H9 (cell line): ENCODE data around the gene NUTM2B. TPM values are rescaled to one million over a fixed set of nuclear protein-coding genes. Genes with fewer than 3 reads are reported as not detected.
"Not testable (repeated sequence)": the region's sequence is repeated elsewhere in the genome, so short reads cannot be mapped to it uniquely, and the experiment has no call there.

ENCODE experiments used
- DNase-seq: peaks from one replicate; pipeline ENCODE4 v3.0.0-alpha.2; 2017
- H2AFZ ChIP-seq: one replicate; pipeline ENCODE4 v1.6.1; 2013; ENCODE audit warnings: mild to moderate bottlenecking, low read length, control low read depth, moderate library complexity
- H2AK5ac ChIP-seq: 2 replicates; pipeline ENCODE4 v1.6.1; 2013; ENCODE audit warnings: low read length, control low read depth, mixed read lengths; ENCODE audit not compliant: insufficient read length
- H2BK120ac ChIP-seq: one replicate; pipeline ENCODE4 v1.6.1; 2013; ENCODE audit warnings: low read depth, mild to moderate bottlenecking, low read length, control low read depth, inconsistent platforms; ENCODE audit not compliant: poor library complexity, severe bottlenecking
- H2BK12ac ChIP-seq: 2 replicates; pipeline ENCODE4 v1.6.1; 2013; ENCODE audit warnings: low read length, control low read depth, mixed read lengths, low read depth; ENCODE audit not compliant: insufficient read length
- H2BK15ac ChIP-seq: 2 replicates; pipeline ENCODE4 v1.6.1; 2013; ENCODE audit warnings: low read depth, low read length, control low read depth
- H2BK20ac ChIP-seq: one replicate; pipeline ENCODE4 v1.6.1; 2013; ENCODE audit warnings: low read depth, mild to moderate bottlenecking, low read length, control low read depth, inconsistent platforms; ENCODE audit not compliant: poor library complexity, severe bottlenecking
- H2BK5ac ChIP-seq: 2 replicates; pipeline ENCODE4 v1.6.1; 2013; ENCODE audit warnings: low read length, control low read depth, mixed read lengths; ENCODE audit not compliant: insufficient read length
- H3K14ac ChIP-seq: 2 replicates; pipeline ENCODE4 v1.6.1; 2013; ENCODE audit warnings: low read length, control low read depth; ENCODE audit not compliant: insufficient read depth
- H3K18ac ChIP-seq: 2 replicates; pipeline ENCODE4 v1.6.1; 2013; ENCODE audit warnings: low read depth, mild to moderate bottlenecking, mixed read lengths, low read length, control low read depth; ENCODE audit not compliant: insufficient read length
- H3K23ac ChIP-seq: 2 replicates; pipeline ENCODE4 v1.6.1; 2013; ENCODE audit warnings: low read length, control low read depth, mixed read lengths, low read depth; ENCODE audit not compliant: insufficient read length
- H3K23me2 ChIP-seq: 2 replicates; pipeline ENCODE4 v1.6.1; 2013; ENCODE audit warnings: low read depth, mild to moderate bottlenecking, mixed read lengths, low read length, control low read depth; ENCODE audit not compliant: insufficient read length, poor library complexity, severe bottlenecking
- H3K27ac ChIP-seq: 2 replicates; pipeline ENCODE4 v1.5.1; 2013; ENCODE audit warnings: low read length, control low read depth, mixed read lengths, low read depth; ENCODE audit not compliant: insufficient read length
- H3K27me3 ChIP-seq: 2 replicates; pipeline ENCODE4 v1.6.1; 2013; ENCODE audit warnings: low read length, control low read depth, inconsistent platforms; ENCODE audit not compliant: insufficient read depth
- H3K4ac ChIP-seq: 2 replicates; pipeline ENCODE4 v1.6.1; 2013; ENCODE audit warnings: low read depth, mild to moderate bottlenecking, control low read depth, inconsistent platforms, low read length, moderate library complexity
- H3K4me1 ChIP-seq: 2 replicates; pipeline ENCODE4 v1.6.1; 2013; ENCODE audit warnings: low read length, control low read depth, inconsistent platforms; ENCODE audit not compliant: insufficient read depth
- H3K4me2 ChIP-seq: 2 replicates; pipeline ENCODE4 v1.6.1; 2013; ENCODE audit warnings: low read length, control low read depth, mixed read lengths; ENCODE audit not compliant: insufficient read length, insufficient read depth
- H3K56ac ChIP-seq: 2 replicates; pipeline ENCODE4 v1.6.1; 2013; ENCODE audit warnings: low read depth, mild to moderate bottlenecking, mixed read lengths, low read length, control low read depth; ENCODE audit not compliant: insufficient read length
- H3K79me1 ChIP-seq: 2 replicates; pipeline ENCODE4 v1.6.1; 2013; ENCODE audit warnings: low read depth, mild to moderate bottlenecking, moderate library complexity, low read length, control low read depth, inconsistent platforms; ENCODE audit not compliant: insufficient read depth, poor library complexity, severe bottlenecking
- H3K79me2 ChIP-seq: 2 replicates; pipeline ENCODE4 v1.6.1; 2013; ENCODE audit warnings: low read length, control low read depth, inconsistent platforms; ENCODE audit not compliant: insufficient read depth
- H3K9ac ChIP-seq: 2 replicates; pipeline ENCODE4 v1.6.1; 2013; ENCODE audit warnings: low read length, control low read depth, mixed read lengths; ENCODE audit not compliant: insufficient read length; ENCODE audit errors: extremely low read depth
- H3K9me3 ChIP-seq: one replicate; pipeline ENCODE4 v1.6.1; 2013; ENCODE audit warnings: low read depth, low read length, inconsistent platforms; ENCODE audit not compliant: control insufficient read depth
- H3T11ph ChIP-seq: one replicate; pipeline ENCODE4 v1.6.1; 2013; ENCODE audit warnings: mild to moderate bottlenecking, low read length, control low read depth, inconsistent platforms
- H4K20me1 ChIP-seq: one replicate; pipeline ENCODE4 v1.6.1; 2013; ENCODE audit not compliant: control insufficient read depth, insufficient read length, insufficient read depth
- H4K5ac ChIP-seq: 2 replicates; pipeline ENCODE4 v1.6.1; 2013; ENCODE audit warnings: low read depth, mild to moderate bottlenecking, mixed read lengths, low read length, control low read depth; ENCODE audit not compliant: insufficient read length
- H4K8ac ChIP-seq: replicated peaks from 2 replicates; pipeline ENCODE4 v1.6.1; 2013; ENCODE audit warnings: low read length, control low read depth, mixed read lengths, low read depth; ENCODE audit not compliant: insufficient read length
- H4K91ac ChIP-seq: 2 replicates; pipeline ENCODE4 v1.6.1; 2013; ENCODE audit warnings: low read depth, mild to moderate bottlenecking, moderate library complexity, mixed read lengths, low read length, control low read depth; ENCODE audit not compliant: insufficient read length
- H3K27ac Mint-ChIP-seq, 3 experiments: 2 replicates in 2 of 3; 3 replicates in 1 of 3; pipeline ENCODE4 v1.8.0; 2020 to 2021; ENCODE audit warnings: mixed read lengths in 3 of 3, mild to moderate bottlenecking in 1 of 3, moderate library complexity in 1 of 3
- H3K27me3 Mint-ChIP-seq: 2 replicates; pipeline ENCODE4 v1.8.0; 2021; ENCODE audit warnings: low read depth, mild to moderate bottlenecking, moderate library complexity, mixed read lengths
- H3K36me3 Mint-ChIP-seq, 3 experiments: 2 replicates in 2 of 3; 3 replicates in 1 of 3; pipeline ENCODE4 v1.8.0; 2020 to 2021; ENCODE audit warnings: low read depth in 3 of 3, mixed read lengths in 3 of 3; ENCODE audit not compliant: insufficient read depth in 1 of 3
- H3K4me1 Mint-ChIP-seq, 2 experiments: 2 replicates each; pipeline ENCODE4 v1.8.0; 2020; ENCODE audit warnings: mixed read lengths in 2 of 2
- H3K4me3 Mint-ChIP-seq, 2 experiments: 2 replicates in 1 of 2; 3 replicates in 1 of 2; pipeline ENCODE4 v1.8.0; 2020 to 2021; ENCODE audit warnings: mild to moderate bottlenecking in 2 of 2, mixed read lengths in 2 of 2, moderate library complexity in 1 of 2
- H3K9me3 Mint-ChIP-seq, 2 experiments: 2 replicates in 1 of 2; 3 replicates in 1 of 2; pipeline ENCODE4 v1.8.0; 2020; ENCODE audit warnings: mild to moderate bottlenecking in 2 of 2, mixed read lengths in 2 of 2, moderate library complexity in 1 of 2
- WGBS: extraction: QIAGEN DNeasy Blood & Tissue Kit; methylation state at CpG from one replicate; pipeline ENCODE4 v1.1.7; 2013; ENCODE audit warnings: missing lambda C conversion rate, low lambda C conversion rate, mixed read lengths; ENCODE audit not compliant: insufficient read length; ENCODE audit errors: extremely low coverage; 5-methylcytosine and 5-hydroxymethylcytosine counted together
- total RNA-seq: library from RNA; stranded (reverse); gene quantifications from 2 replicates; pipeline ENCODE4 v1.2.1, GENCODE V29; 2021

Gene NUTM2B
- total RNA-seq, 1 experiment from 2014 or later = 0.46 TPM

DNA sequence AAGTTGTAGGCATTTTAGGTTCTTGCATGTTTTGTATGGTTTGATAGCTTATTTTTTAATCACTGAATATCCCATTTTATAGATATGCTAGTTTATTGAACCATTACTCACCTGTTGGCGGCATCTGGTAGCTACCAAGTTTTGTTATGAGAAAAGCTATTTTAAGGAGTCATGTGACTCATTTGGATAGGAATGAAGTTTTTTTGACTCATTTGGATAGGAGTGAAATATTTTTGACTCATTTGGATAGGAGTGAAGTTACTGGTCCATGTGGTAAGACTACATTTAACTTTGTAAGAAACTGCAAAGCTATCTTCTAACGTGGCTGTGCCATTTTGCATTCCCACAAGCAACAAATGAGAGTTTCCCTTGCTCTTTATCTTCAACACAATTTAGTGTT is 28.1 kb upstream of the NUTM2B start:
- not testable (repeated sequence) for H3K27ac Mint-ChIP-seq, H3K9me3 ChIP-seq, H3K56ac ChIP-seq, H4K20me1 ChIP-seq, H3K27me3 ChIP-seq, H3K23me2 ChIP-seq, H3K4me1 Mint-ChIP-seq, H4K91ac ChIP-seq, H2BK120ac ChIP-seq, H2BK5ac ChIP-seq, H4K8ac ChIP-seq, H3K36me3 Mint-ChIP-seq, H2BK15ac ChIP-seq, H3K23ac ChIP-seq, H3K79me2 ChIP-seq, H3K4me1 ChIP-seq, H3K27me3 Mint-ChIP-seq, H4K5ac ChIP-seq, H2BK20ac ChIP-seq, H3K14ac ChIP-seq, H3K4me3 Mint-ChIP-seq, H2AFZ ChIP-seq, DNase-seq, H2BK12ac ChIP-seq, H2AK5ac ChIP-seq, H3K27ac ChIP-seq, H3K9ac ChIP-seq, H3K4me2 ChIP-seq, H3K9me3 Mint-ChIP-seq, H3K18ac ChIP-seq, H3K4ac ChIP-seq, H3K79me1 ChIP-seq, H3T11ph ChIP-seq
- no CpG with 5 or more reads among the region's 2 CpGs for WGBS

DNA sequence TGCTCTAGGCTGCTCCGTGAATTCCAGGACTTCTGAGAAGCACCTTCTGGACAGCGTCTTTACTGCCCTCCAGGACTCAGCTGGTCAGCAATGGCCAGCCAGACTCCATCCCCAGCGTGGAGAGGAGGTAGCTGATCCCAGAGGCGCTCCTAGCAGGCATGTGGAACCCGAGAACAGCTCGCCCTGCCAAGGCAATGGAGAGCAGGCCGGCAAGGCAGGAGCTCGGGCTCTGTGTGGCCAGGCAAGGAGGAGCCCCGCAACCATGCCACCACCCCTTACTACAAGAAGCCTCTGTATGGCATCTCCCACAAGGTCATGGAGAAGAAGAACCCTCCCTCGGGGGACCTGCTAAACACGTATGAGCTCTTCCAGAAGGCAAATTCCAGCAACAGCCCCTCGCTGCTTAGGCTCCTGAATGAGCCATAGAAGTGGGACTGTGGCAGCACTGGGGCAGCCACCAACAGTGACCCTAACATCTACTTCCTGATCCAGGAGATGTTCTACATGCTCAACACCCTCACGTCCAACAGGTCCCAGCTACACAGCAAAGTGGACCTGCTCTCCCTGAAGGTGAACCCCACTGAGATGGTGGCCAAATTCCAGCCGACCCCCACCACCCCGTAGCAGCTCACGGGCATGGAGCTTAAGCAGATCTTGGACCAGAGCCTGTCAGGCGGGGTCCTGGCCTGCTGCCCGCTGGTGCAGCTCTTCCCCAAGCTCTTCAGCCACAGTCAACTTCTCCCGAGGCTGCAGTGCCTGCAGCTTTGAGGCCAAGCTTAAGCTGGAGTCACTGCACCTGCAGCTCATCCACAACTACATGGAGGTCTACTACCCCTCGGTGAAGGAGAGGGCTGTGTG is 19.8 kb upstream of the NUTM2B start:
- not testable (repeated sequence) for H3T11ph ChIP-seq, H2AK5ac ChIP-seq, H3K9me3 ChIP-seq, H3K79me1 ChIP-seq, H3K4me1 ChIP-seq, H3K4me2 ChIP-seq, H3K27me3 Mint-ChIP-seq, H3K4me1 Mint-ChIP-seq, H2BK5ac ChIP-seq, H3K79me2 ChIP-seq, H2BK12ac ChIP-seq, H3K9me3 Mint-ChIP-seq, H3K23ac ChIP-seq, H2AFZ ChIP-seq, H3K27ac ChIP-seq, H3K14ac ChIP-seq, H3K4ac ChIP-seq, H3K56ac ChIP-seq, H2BK20ac ChIP-seq, H3K27ac Mint-ChIP-seq, H3K23me2 ChIP-seq, H4K20me1 ChIP-seq, H4K5ac ChIP-seq, H2BK15ac ChIP-seq, H2BK120ac ChIP-seq, H4K91ac ChIP-seq, H4K8ac ChIP-seq, H3K27me3 ChIP-seq, DNase-seq, H3K9ac ChIP-seq, H3K18ac ChIP-seq, H3K4me3 Mint-ChIP-seq
- peaks cover 0 to 20% (median 14%) of the 10 kb centered on the region in 3 experiments; a peak in 4 of 7 replicates for H3K36me3 Mint-ChIP-seq
- no CpG with 5 or more reads among the region's 20 CpGs for WGBS
